SK-N-SH treated with all-trans-retinoic acid at 6 μM for 48 hours (cell line): ENCODE measurements around the gene GEMIN7.
A peak's percentile ranks its signal among the peaks of the same experiment; 100 is the strongest.

Source experiments
- ATAC-seq: fragments of 200-7000 bp; cut with Tn5 transposase; 3 replicates; pipeline ENCODE4 v1.9.1; 2020; ENCODE audit warnings: mild to moderate bottlenecking, moderate library complexity
- ARNTL ChIP-seq: fragments of 450-650 bp; formaldehyde crosslinking; IDR thresholded peaks from 2 replicates; pipeline ENCODE4 v1.5.0; 2020; ENCODE audit warnings: low read depth, mild to moderate bottlenecking, moderate library complexity, borderline replicate concordance
- BACH2 ChIP-seq: fragments of 250-450 bp; sonication (Bioruptor Pico); IDR thresholded peaks from 2 replicates; pipeline ENCODE4 v1.9.0; 2021; ENCODE audit warnings: mild to moderate bottlenecking, borderline replicate concordance
- CREB5 ChIP-seq: fragments of 250-450 bp; sonication (Bioruptor Pico); IDR thresholded peaks from 2 replicates; pipeline ENCODE4 v1.5.1; 2020; ENCODE audit warnings: low read depth, mild to moderate bottlenecking, moderate library complexity
- CSDC2 ChIP-seq: fragments of 250-450 bp; sonication (Bioruptor Pico); IDR thresholded peaks from 2 replicates; pipeline ENCODE4 v1.5.0; 2020; ENCODE audit warnings: mild to moderate bottlenecking, moderate library complexity
- CSRNP3 ChIP-seq: fragments of 250-450 bp; sonication (Bioruptor Pico); IDR thresholded peaks from 2 replicates; pipeline ENCODE4 v1.5.1; 2021; ENCODE audit warnings: mild to moderate bottlenecking, moderate library complexity
- ESRRG ChIP-seq: fragments of 250-450 bp; sonication (Bioruptor Pico); IDR thresholded peaks from 2 replicates; pipeline ENCODE4 v1.6.1; 2021; ENCODE audit warnings: mild to moderate bottlenecking
- ISL1 ChIP-seq: fragments of 250-450 bp; sonication (Bioruptor Pico); IDR thresholded peaks from 2 replicates; pipeline ENCODE4 v2.1.2; 2022; ENCODE audit warnings: mild to moderate bottlenecking, moderate library complexity
- OSR1 ChIP-seq: fragments of 250-450 bp; sonication (Bioruptor Pico); IDR thresholded peaks from 2 replicates; pipeline ENCODE4 v1.8.0; 2022; ENCODE audit warnings: moderate library complexity, mild to moderate bottlenecking, inconsistent platforms
- PATZ1 ChIP-seq: fragments of 250-450 bp; sonication (Bioruptor Pico); IDR thresholded peaks from 2 replicates; pipeline ENCODE4 v1.8.0; 2020; ENCODE audit warnings: mild to moderate bottlenecking, moderate library complexity, borderline replicate concordance
- POU6F1 ChIP-seq: fragments of 250-450 bp; sonication (Bioruptor Pico); IDR thresholded peaks from 2 replicates; pipeline ENCODE4 v1.8.0; 2021; ENCODE audit warnings: low read depth, mild to moderate bottlenecking, moderate library complexity, borderline replicate concordance
- PPARA ChIP-seq: fragments of 250-450 bp; sonication (Bioruptor Pico); IDR thresholded peaks from 2 replicates; pipeline ENCODE4 v1.5.0; 2020; ENCODE audit warnings: mild to moderate bottlenecking, borderline replicate concordance
- SNAI2 ChIP-seq: fragments of 250-450 bp; sonication (Bioruptor Pico); IDR thresholded peaks from 2 replicates; pipeline ENCODE4 v1.5.0; 2020; ENCODE audit warnings: mild to moderate bottlenecking, moderate library complexity
- TCF4 ChIP-seq: fragments of 250-450 bp; sonication (Bioruptor Pico); IDR thresholded peaks from 2 replicates; pipeline ENCODE4 v1.8.0; 2021; ENCODE audit warnings: mild to moderate bottlenecking, moderate library complexity, borderline replicate concordance
- TOX ChIP-seq: fragments of 250-450 bp; sonication (Bioruptor Pico); IDR thresholded peaks from 2 replicates; pipeline ENCODE4 v1.8.0; 2021; ENCODE audit warnings: mild to moderate bottlenecking, moderate library complexity, borderline replicate concordance
- TSHZ2 ChIP-seq: fragments of 250-450 bp; sonication (Bioruptor Pico); IDR thresholded peaks from 2 replicates; pipeline ENCODE4 v1.5.0; 2020; ENCODE audit warnings: mild to moderate bottlenecking, moderate library complexity
- ZC3H10 ChIP-seq: fragments of 250-450 bp; sonication (Bioruptor Pico); IDR thresholded peaks from 2 replicates; pipeline ENCODE4 v1.5.1; 2021; ENCODE audit warnings: mild to moderate bottlenecking, moderate library complexity
- ZFP3 ChIP-seq: fragments of 250-450 bp; sonication (Bioruptor Pico); IDR thresholded peaks from 2 replicates; pipeline ENCODE4 v1.5.0; 2020; ENCODE audit warnings: mild to moderate bottlenecking, moderate library complexity
- ZFP30 ChIP-seq: fragments of 450-650 bp; formaldehyde crosslinking; IDR thresholded peaks from 2 replicates; pipeline ENCODE4 v1.5.0; 2022; ENCODE audit warnings: mild to moderate bottlenecking, moderate library complexity
- ZNF565 ChIP-seq: fragments of 450-650 bp; formaldehyde crosslinking; conservative IDR thresholded peaks from 2 replicates; pipeline ENCODE4 v1.5.0; 2020; ENCODE audit warnings: low read depth, mild to moderate bottlenecking, moderate library complexity

GEMIN7 gene

GRCh38 chr19:45078390-45079062, 534 bp upstream of the GEMIN7 start:
- peak; percentile 27; the same call in 2 of the 3 replicates for ATAC-seq
- TF ChIP-seq ESRRG (CRISPR knock-in tag), result 0 out of 2 replicates have a peak, but pooled peaks have one; percentile 24
- TF ChIP-seq ZFP3 (CRISPR knock-in tag), result no peak

GRCh38 chr19:45079911-45080370, 881 bp downstream of the GEMIN7 start:
- ATAC-seq, result no peak
- TF ChIP-seq TOX (CRISPR knock-in tag), result no peak
- no peak for TF ChIP-seq CSRNP3 (CRISPR knock-in tag)
- no peak for TF ChIP-seq ZC3H10 (CRISPR knock-in tag)
- TF ChIP-seq TCF4, result no peak
- TF ChIP-seq PATZ1, result no peak
- TF ChIP-seq CSDC2, result no peak
- TF ChIP-seq ZFP30, result no peak

GRCh38 chr19:45082170-45082569, 3.1 kb downstream of the GEMIN7 start:
- ATAC-seq, result no peak
- TF ChIP-seq ZNF565 (CRISPR knock-in tag) (no peak), SNAI2 (CRISPR knock-in tag) (no peak), TSHZ2 (no peak), ISL1 (no peak), OSR1 (no peak), ESRRG (CRISPR knock-in tag) (no peak), PPARA (CRISPR knock-in tag) (no peak), CSDC2 (no peak), POU6F1 (no peak), ARNTL (CRISPR knock-in tag) (no peak), CREB5 (CRISPR knock-in tag) (no peak), CSRNP3 (CRISPR knock-in tag) (no peak), BACH2 (CRISPR knock-in tag) (no peak)
- TF ChIP-seq, all 23 proteins: peak for 0
